Ecto neural progenitor cell (in vitro differentiated cells): ENCODE measurements around the gene GATB.

Experiments used
- DNase-seq: peaks from one replicate; pipeline ENCODE4 v3.0.0-alpha.2; 2018; ENCODE audit warnings: low spot score

Gene GATB

GRCh38 chr4:151649479-151649878, 111.3 kb downstream of the GATB start:
- no peak for DNase-seq

DNA sequence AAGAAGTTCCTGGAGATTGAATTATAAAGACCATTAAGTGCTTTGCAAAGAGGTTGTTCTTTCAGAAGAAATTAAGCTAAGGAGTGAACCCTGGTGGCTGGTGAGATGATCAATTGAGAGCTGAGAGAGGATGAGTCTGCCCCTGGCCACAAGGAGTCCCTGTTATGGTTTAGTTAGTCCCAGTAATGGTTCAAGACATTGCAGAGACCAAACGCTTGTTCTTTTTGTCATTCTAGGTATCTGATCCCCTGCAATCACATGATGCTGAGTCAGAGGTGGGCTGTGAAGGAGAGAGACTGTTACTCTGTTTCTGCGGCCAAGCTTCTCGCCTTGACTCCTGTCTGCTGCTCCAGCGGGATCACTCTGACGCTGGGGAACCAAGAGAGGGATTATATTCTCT, 114.5 kb downstream of the GATB start:
- no peak for DNase-seq

GRCh38 chr4:151644622-151645021, 116.2 kb downstream of the GATB start:
- DNase-seq, result peak; percentile 74

DNA sequence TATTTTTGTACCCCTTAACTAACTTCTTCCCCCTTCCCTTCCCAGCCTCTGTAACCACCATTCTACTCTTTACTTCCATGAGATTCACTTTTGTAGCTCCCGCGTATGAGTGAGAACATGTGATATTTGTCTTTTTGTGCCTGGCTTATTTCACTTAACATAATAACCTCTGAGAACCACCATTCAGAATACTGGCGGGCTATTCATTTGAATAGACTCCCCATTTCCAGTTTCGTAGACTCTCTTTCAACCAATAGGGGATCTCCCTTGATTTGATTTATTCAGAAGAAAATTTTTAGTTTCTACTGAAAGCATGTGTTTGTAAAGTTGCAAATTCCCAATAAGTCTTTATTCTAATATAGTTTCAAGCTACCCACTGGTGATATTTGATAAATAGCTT, 117.2 kb downstream of the GATB start:
- DNase-seq, result no peak

DNA sequence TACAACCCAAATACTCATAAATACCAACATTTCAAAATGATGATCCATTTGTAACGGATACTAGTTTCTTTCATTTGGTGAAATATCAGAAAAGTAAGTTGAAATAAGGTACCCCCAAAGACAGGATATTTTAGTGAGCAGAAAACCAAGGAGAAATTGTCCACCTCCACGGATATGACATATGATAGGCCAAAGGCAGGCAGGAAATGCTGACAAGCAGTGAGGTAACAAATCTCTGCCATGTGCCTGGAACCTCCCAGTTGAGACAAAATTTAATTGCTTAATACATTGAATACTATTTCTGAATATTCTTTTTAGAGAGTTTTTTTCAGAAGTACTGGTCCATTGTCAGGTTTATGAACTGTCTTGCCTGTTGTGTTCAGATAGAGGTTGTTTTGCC, 118.8 kb downstream of the GATB start:
- no peak for DNase-seq

DNA sequence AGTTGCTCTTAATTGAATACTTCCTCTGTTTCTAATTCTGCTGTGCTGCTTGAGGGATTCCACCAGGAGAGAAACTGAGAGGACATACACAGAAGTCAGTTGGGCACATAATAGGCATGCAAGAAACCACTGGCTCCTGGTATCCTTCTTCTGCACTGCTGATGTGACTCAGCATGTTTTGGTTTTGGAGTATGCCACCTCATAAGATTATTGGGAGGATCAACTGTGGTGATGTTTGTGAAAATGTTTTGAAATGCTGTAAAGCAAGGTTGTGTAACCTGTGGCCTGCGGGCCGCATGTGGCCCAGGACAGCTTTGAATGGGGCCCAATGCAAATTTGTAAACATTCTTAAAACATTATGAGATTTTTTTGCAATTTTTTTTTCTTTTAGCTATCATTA, 119.6 kb downstream of the GATB start:
- DNase-seq, result no peak

DNA sequence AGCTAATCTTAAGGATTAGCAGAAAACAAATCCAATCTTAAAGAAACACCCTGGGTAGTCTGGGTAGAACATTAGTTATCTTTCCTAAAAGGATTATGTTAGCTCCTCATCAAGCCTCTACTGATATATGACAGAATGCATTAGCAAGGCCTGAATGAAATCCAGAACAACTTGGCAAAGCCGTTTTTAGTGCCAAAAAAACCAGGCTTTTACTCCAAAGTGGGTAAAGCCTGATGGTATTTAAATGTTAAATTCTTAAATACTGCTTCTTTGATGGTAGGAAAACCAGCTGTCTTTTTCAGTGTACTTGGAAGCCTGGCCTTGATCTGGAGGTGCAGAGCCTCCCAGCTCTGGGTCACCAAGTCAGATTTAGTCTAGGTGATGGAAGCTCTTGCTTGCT, 120.4 kb downstream of the GATB start:
- no peak for DNase-seq

GRCh38 chr4:151638295-151638858, 122.4 kb downstream of the GATB start:
- no peak for DNase-seq

DNA sequence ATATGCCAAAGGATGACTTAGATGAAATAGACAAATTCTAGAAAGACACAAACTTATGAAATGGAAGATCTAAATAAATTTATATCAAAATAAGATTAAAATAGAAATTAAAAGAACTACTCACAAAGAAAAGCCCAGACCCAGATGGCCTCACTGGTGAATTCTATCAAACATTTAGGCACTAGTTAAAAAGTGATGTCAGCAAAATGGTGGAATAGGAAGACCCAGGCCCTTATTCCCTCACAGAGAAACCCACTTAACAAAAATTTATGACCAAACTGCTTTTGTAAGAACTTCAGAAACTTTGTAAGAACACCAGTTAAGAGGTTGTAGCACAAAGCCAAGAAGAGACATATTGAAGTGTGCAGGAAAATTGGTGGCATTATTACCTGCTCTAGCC, 129.5 kb downstream of the GATB start:
- DNase-seq, result no peak

GRCh38 chr4:151629097-151629783, 131.6 kb downstream of the GATB start:
- no peak for DNase-seq

- no peak for DNase-seq
Measured at GRCh38 chr4:151628001-151628608, 132.7 kb downstream of the GATB start.

GRCh38 chr4:151627491-151627890, 133.3 kb downstream of the GATB start:
- no peak for DNase-seq

DNA sequence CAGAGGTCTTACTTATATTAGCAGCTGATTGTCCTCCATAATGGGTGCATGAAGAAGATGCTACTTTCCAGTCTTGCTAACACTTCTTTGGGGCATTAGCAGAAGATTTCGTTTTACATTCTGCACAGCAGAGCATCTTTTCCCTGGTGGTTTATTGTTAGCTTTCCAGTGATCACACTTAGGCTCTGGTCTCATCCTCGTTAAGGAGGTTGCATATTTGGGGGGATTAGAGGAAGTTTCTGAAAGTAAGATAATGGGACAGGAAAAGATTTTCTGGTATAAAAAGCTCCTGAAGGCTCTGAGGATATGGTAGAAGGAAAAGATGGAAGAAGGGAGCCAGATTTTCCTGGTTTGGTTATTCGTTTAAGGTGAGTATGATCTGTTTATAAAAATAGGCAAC, 134.1 kb downstream of the GATB start:
- DNase-seq, result no peak

- DNase-seq, result no peak
Measured at GRCh38 chr4:151626228-151626627, 134.6 kb downstream of the GATB start.

DNA sequence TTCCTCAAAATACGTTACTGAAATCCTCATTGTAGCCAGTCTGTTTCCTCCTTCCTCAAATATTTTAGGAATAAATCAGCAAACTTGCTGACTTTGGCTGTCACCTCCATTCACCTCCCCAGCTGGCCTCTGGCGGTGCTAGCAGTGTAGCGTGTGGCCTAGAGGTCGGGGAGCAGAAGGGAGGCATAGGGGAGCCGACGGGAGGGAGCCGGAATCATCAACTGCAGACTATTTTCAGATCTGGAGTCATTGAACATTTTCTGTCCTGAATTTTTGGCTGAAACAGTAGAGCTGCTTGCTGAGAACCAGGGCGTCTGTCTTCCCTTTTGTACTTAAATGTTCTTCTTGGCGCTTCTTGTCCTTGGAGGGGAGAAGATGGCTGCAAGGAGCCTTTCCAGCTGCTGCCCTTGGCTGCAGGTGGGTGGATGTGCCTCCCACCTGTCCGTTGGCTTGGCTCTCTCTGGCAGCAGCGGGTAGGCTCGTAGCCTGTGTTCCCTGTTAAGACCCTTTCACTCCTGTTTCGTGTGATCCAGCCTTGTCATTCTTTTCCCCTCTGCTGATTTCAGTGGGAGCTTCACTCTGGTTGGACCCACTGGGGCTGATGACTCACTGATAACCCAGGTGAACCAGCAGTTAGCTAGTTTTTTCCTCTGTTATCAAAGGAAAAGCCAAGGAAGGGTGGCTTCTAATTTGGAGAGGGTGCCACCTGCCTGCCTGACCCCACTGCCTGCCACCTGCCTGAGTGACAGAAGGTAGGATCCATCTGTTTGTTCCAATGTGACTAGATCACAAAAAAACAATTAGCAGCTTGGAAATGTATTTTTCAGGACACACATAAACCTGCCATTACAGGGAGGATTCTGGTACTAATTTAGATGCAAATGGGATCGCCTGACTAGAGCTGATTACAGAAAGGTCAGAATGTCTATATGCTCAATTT, 135.9 kb downstream of the GATB start:
- no peak for DNase-seq
